Fibroblast of upper back skin (primary cell): ENCODE data around the gene ELANE.
"Not testable (repeated sequence)": the region's sequence is repeated elsewhere in the genome, so short reads cannot be mapped to it uniquely, and the experiment has no call there.

Source experiments
- DNase-seq: peaks from one replicate; pipeline ENCODE4 v3.0.0-alpha.2; 2013

The ELANE gene

GRCh38 chr19:814152-815078 is 37.7 kb upstream of the ELANE start:
- no peak for DNase-seq

- DNase-seq, result no peak
These were observed 36.9 kb upstream of the ELANE start for GRCh38 chr19:815079-815774.

DNA sequence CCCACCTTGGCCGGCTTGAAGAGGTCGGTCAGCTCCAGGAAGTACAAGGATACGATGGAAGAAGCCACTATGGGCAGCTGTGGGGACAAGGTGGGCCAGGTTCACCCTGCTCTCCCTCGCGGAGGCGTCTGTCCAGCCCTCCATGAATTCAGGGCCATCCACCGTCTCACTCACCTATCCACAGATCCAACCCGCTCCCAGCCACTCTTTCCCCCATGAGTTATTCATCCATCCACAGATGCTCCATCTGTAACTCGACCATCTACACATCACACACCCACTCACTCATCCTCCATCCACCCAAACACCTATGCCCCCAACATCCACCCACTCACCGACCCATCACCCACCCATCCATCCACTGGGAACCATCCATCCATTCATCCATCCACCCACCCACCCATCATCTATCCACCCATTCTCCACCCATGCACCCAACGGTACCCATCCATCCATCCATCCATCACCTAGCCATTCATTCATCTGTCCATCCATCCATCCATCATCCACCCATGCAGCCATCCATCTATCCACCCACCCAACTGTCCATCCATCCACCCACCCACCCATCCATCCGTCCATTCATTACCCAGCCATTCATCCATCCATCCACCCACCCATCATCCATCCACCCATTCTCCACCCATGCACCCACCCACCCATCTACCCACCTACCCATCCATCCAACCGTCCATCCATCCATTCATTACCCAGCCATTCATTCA is 36.2 kb upstream of the ELANE start:
- no peak for DNase-seq

DNA sequence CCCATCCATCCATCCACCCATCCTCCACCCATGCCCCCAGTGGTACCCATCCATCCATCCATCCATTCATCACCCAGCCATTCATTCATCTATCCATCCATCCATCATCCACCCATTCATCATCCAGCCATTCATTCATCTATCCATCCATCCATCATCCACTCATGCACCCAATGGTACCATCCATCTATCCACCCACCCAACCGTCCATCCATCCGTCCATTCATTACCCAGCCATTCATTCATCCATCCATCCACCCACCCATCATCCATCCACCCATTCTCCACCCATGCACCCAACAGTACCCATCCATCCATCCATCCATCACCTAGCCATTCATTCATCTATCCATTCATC is 35.6 kb upstream of the ELANE start:
- no peak for DNase-seq

- DNase-seq, result not testable (repeated sequence)
These were observed 31.9 kb upstream of the ELANE start for GRCh38 chr19:820212-820611.

DNA sequence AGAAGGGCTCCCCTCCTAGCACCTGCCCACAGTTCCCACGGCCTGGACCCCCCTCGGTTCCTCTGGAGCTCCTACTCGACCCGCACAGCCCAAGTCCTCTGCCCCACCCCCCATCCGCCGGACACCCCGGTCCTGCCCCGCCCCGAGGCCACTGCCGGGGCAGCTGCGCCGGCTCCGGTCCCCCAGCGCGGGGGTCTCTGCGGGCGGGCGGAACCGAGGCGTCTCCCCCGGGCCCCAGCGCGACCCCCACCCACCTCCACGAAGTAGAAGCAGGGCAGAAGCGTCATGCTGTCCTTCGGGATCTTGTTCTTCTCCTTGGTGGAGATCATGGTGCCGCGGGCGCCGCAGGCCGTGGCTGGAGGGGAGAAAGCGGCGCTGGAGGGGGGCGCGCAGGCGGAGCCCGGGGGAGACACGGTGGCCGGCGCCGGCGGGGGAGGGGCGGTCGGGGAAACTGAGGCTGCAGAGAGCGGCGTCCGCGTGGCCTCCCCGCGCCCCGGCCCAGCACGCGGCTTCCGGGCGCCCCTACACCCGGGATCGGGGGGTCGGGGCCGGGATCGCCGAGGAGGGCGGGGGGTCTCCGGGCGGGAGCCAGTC is 30.8 kb upstream of the ELANE start:
- no peak for DNase-seq

GRCh38 chr19:821825-822503 is 30.1 kb upstream of the ELANE start, which contains the start of gene PLPPR3:
PLPPR3 (minus strand) TSS chr19:821955; CDS start chr19:821559, 396 bp downstream.
- DNase-seq, result no peak

DNA sequence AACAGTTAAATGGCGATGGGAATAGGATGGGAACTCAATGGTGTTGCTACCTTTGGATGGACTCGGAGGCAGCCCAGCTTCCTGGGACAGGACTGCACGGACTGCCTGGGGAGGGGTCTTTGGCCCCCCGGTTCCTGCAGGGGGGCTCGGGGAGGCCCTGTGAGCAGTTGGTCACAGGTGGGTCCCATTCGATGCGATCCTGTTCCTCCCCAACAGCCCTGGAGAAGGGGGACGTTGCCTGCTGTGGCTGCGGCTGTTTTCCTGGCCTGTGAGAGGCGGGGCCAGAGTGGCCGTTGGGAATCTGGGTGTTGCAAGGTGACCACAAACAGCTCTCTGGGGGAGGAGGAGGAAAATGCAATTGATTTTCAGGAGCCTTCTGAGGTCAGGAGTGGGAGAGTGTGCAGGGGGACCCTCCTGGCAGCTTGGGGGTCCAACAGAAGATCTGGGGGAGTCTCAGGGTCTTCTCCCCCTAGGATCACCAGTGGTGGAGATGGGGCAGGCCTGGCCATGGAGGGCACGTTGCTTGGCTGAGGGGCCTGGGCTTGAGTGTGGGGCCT is 28.5 kb upstream of the ELANE start:
- DNase-seq, result no peak

GRCh38 chr19:824885-825284 is 27.2 kb upstream of the ELANE start:
- no peak for DNase-seq

DNA sequence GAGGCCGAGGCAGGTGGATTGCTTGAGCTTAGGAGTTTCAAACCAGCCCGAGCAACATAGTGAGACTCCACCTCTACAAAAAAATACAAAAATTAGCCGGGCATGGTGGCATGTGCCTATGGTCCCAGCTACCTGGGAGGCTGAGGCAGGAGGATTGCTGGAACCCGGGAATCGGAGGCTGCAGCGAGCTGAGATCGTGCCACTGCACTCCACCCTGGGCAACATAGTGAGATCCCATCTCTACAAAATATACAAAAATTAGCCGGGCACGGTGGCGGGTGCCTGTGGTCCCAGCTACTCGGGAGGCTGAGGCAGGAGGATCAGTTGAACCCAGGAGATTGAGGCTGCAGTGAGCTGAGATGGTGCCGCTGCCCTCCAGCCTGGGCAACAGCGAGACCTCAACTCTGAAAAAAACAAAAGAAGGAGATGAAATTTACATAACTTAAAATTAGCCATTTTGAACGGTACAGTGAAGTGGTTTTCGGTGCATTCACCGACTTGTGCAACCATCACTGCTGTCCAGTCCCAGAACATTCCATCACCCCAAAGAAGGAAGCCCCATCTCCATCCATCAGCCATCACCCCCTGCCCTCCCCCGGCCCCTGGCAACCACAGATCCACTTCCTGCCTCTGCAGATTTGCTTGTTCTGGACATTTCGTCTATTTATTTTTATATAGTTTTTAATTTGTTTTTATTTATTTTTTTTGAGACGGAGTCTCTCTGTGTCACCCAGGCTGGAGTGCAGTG is 26.0 kb upstream of the ELANE start:
- no peak for DNase-seq

DNA sequence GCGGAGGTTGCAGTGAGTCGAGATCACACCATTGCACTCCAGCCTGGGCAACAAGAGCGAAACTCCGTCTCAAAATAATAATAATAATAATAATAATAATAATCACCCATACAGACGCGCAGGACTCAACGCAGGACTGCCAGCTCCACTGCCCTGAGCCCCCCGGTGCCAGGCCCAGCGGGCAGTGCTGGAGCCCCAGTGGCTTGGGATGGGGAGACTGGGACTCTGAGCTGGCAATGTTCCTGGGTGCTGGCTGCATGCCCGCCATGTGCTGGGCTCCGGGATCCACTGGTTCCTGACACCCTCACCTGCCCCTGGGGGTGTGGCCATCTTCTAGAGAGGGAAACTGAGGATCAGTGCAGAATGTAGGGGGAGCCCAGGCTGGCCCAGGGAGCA is 24.8 kb upstream of the ELANE start:
- DNase-seq, result no peak

DNA sequence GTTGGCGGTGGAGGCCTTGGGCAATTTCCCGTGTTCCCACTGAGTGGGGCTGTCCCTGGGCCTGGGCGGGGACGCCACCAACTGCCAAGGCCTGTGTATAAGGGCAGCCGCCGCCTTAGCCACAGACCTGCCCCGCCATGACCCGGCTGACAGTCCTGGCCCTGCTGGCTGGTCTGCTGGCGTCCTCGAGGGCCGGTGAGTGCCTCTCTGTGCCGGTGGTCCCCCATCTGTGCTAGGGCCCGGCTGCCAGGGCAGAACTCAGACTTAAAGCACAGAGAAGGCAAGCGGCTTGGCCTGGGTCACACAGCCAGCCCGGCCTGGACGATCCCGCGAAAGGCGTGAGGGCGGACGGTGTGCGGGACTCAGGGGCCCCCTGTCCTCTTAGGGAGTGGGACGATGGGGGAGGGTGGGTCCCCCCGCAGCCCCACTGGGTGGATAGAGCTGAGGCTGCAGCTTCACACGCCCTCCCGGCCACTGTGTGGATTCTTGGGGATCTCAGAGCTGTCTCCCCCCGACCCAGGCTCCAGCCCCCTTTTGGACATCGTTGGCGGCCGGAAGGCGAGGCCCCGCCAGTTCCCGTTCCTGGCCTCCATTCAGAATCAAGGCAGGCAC is 24.3 kb upstream of the ELANE start, which contains the start of gene AZU1:
Gene AZU1, plus strand, starts transcription at position 128 of the 612 bp plus-strand sequence. Its CDS starts 10 bp downstream, at position 138.
- no peak for DNase-seq

- DNase-seq, result no peak
These were observed 22.9 kb upstream of the ELANE start for GRCh38 chr19:829129-829758.

GRCh38 chr19:831407-832369 is 20.4 kb upstream of the ELANE start:
- DNase-seq, result no peak

DNA sequence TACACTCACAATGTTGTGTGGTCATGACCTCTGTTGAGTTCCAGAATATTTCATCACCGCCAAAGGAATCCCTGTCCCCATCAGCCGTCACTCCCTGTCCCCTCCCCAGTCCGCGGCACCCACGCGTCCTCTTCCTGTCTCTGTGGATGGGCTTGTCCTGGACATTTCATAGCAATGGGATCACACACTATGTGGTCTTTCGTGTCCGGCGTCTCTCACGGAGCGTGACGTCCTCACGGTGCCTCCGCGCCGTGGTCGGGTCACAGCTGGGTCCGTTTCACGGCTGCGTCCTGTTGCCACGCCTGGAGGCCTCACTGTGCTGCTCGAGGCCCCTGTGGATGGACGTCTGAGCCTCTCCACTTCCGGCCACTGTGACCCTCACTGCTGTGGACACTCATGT is 17.9 kb upstream of the ELANE start:
- DNase-seq, result no peak

DNA sequence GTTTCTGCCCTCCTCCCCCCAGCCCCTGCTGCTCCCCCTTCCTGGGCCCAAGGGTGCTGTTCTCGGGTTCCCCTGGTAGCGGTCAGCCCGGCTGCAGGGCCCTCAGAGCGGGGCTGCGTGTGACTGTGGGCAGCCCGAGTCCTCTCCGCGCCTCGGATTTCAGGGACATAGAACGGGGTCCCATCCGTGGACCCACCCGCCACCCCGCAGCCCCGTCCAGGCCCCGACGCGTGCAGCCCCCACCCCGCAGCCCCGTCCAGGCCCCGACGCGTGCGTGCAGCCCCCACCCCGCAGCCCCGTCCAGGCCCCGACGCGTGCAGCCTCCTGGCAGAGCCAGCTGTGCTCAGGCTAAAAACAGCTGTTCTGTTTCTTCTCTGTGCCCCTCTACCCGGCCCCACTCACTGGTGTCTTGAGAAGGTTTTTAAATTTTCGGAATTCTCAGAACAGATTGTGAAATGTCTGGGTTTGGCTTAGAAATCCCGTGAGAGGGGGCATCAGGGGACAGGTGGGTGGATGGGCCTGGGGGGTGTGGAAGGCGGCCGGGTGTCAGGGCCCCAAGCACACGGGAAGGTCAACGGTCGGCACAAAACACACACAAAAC is 16.8 kb upstream of the ELANE start:
- DNase-seq, result no peak

- no peak for DNase-seq
These were observed 11.4 kb upstream of the ELANE start, which contains the start of gene PRTN3 for GRCh38 chr19:840519-841206. PRTN3 (plus strand) TSS chr19:840999; CDS start chr19:841009, 10 bp downstream.

DNA sequence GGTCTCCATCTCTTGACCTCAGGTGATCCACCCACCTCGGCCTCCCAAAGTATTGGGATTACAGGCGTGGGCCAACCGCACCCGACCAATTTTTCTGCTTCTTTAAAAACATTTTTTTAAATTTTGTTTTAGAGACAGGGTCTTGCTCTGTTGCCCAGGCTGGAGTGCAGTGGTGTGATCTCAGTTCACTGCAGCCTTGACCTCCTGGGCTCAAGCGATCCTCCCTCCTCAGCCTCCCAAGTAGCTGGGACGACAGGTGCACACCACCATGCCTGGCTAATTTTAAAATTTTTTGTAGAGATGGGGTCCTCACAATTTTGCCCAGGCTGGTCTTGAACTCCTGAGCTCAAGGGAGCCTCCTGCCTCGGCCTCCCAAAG is 9.3 kb upstream of the ELANE start:
- not testable (repeated sequence) for DNase-seq
